Transverse colon (tissue), 4 donors: ENCODE data around the gene MT1B. TPM values are rescaled to one million over a fixed set of nuclear protein-coding genes. Genes with fewer than 3 reads are reported as not detected.

Experiments
- DNase-seq: peaks from one replicate; pipeline ENCODE4 v3.0.0-alpha.2; 2019
- H3K27ac ChIP-seq, 4 donors: fragments of 200-600 bp; sonication (generic); 2 replicates each; pipeline ENCODE4 v1.5.1; 2016 to 2018; ENCODE audit warnings: inconsistent platforms in 4 of 4
- H3K27me3 ChIP-seq: fragments of 200-600 bp; sonication (generic); 2 replicates; pipeline ENCODE4 v1.5.1; 2017; ENCODE audit warnings: inconsistent platforms
- H3K36me3 ChIP-seq, 4 donors: fragments of 200-600 bp; sonication (generic); 2 replicates each; pipeline ENCODE4 v1.5.1; 2017 to 2019; ENCODE audit warnings: inconsistent platforms in 4 of 4
- H3K4me1 ChIP-seq, 4 donors: fragments of 200-600 bp; sonication (generic); 2 replicates each; pipeline ENCODE4 v1.5.1; 2017 to 2020; ENCODE audit warnings: inconsistent platforms in 4 of 4
- H3K4me3 ChIP-seq, 4 donors: fragments of 200-600 bp; sonication (generic); 1 replicate in 1 of 4; 2 replicates in 3 of 4; pipeline versions ENCODE4 v1.5.1 to v1.6.1; 2017 to 2019; ENCODE audit warnings: inconsistent platforms in 4 of 4
- H3K9me3 ChIP-seq, 2 donors: fragments of 200-600 bp; sonication (generic); 2 replicates each; pipeline ENCODE4 v1.5.1; 2017 to 2019; ENCODE audit warnings: inconsistent platforms in 2 of 2
- CTCF ChIP-seq, 5 experiments: fragments of 200-600 bp in 3 of 5; fragments of 450-650 bp in 2 of 5; sonication (generic) in 3 of 5; IDR thresholded peaks; 1 replicate in 2 of 5; 2 replicates in 3 of 5; pipeline ENCODE4 v1.5.1; 2016 to 2017; ENCODE audit warnings: antibody characterized with exemption in 5 of 5, inconsistent platforms in 3 of 5, mild to moderate bottlenecking in 2 of 5, moderate library complexity in 1 of 5
- EP300 ChIP-seq: sonication (generic); formaldehyde crosslinking; IDR thresholded peaks from one replicate; pipeline ENCODE4 v1.6.1; 2017; ENCODE audit warnings: antibody characterized with exemption, low read depth
- POLR2A ChIP-seq: fragments of 450-650 bp; IDR thresholded peaks from one replicate; pipeline ENCODE4 v1.6.1; 2016; ENCODE audit warnings: antibody characterized with exemption, mild to moderate bottlenecking, moderate library complexity
- POLR2AphosphoS5 ChIP-seq, 3 donors: sonication (generic); formaldehyde crosslinking; IDR thresholded peaks; one replicate each; pipeline ENCODE4 v1.6.1; 2016; ENCODE audit warnings: antibody characterized with exemption in 3 of 3
- WGBS, 2 donors: methylation state at CpG; one replicate each; pipeline ENCODE4 v1.1.5; 2018; ENCODE audit warnings: low coverage in 1 of 2; 5-methylcytosine and 5-hydroxymethylcytosine counted together
- in situ Hi-C, 4 donors: fragments of 200-750 bp; cut with MboI; loops; one replicate each; pipeline versions ENCODE4 v1.15.0 to v1.15.1; 2017; ENCODE audit warnings: low sequenced_read_pairs in 3 of 4, low pct_ligation_motif_present in 1 of 4, low pct_unique_long_range_greater_than_20kb in 1 of 4
- intact Hi-C: fragments of 100-400 bp; cut with DNase I; formaldehyde crosslinking; loops from one replicate; pipeline ENCODE4 v1.15.1; 2023; ENCODE audit warnings: low total_unique reads
- total RNA-seq, 4 donors: library from RNA; depleted of rRNA; stranded (reverse); fragments of >200 nt; gene quantifications; one replicate each; pipeline ENCODE4 v1.1.0, GENCODE V29; 2016

MT1B gene
- total RNA-seq, 4 donors from 2014 or later: not detected

- intact Hi-C loops (loop anchor here (5.0 kb wide), 1 partner anchor 76 kb away; the partner anchor contains the start of gene MT1X), in situ Hi-C loops (no loop called here)
- no peaks in the 10 kb centered on the region for H3K36me3 ChIP-seq
- no peaks in the 10 kb centered on the region for H3K9me3 ChIP-seq
- DNase-seq: no peak
- no peak for TF ChIP-seq POLR2A
- TF ChIP-seq EP300: no peak
- no peak for TF ChIP-seq POLR2AphosphoS5 (IDR thresholded peaks at IDR 0.05)
- no peak for TF ChIP-seq CTCF (IDR thresholded peaks at IDR 0.05)
- peaks cover 6 to 25% (median 18%) of the 10 kb centered on the region in 4 donors for H3K4me1 ChIP-seq
- H3K27me3 ChIP-seq: no peaks in the 10 kb centered on the region
- H3K27ac ChIP-seq: peak overlapping the region; percentile 87 to 91 (median 90)
- whole genome bisulfite sequencing, 2 donors: 67 to 83% methylated on average over 1 to 3 of the region's 3 CpGs
- H3K4me3 ChIP-seq: no peak overlapping the region
Observed at GRCh38 chr16:56606071-56606475, 45.6 kb upstream of the MT1B start.

- intact Hi-C loops (loop anchor here (5.0 kb wide), 1 partner anchor 76 kb away; the partner anchor contains the start of gene MT1X), in situ Hi-C loops (no loop called here)
Observed at GRCh38 chr16:56606476-56607108, 45.1 kb upstream of the MT1B start.

GRCh38 chr16:56607109-56607618 lies 44.5 kb upstream of the MT1B start:
- H3K36me3 ChIP-seq: no peaks in the 10 kb centered on the region
- no peaks in the 10 kb centered on the region for H3K27me3 ChIP-seq
- DNase-seq: peak; percentile 67
- TF ChIP-seq POLR2AphosphoS5 (IDR thresholded peaks at IDR 0.05) (peak; percentile 89 to 94 (median 92)), POLR2A (no peak), EP300 (peak; percentile 99)
- intact Hi-C loops (loop anchor here (5.0 kb wide), 1 partner anchor 75 kb away; the partner anchor contains the start of gene MT1X), in situ Hi-C loops (no loop called here)
- 73% methylated on average over 14 of the region's 14 CpGs; no CpG with 5 or more reads in 1 of the 2 donors for WGBS, 2 donors
- H3K4me3 ChIP-seq: no peak overlapping the region
- peak overlapping the region; percentile 87 to 91 (median 90) for H3K27ac ChIP-seq
- no peaks in the 10 kb centered on the region for H3K9me3 ChIP-seq
- H3K4me1 ChIP-seq: peaks cover 6 to 25% (median 19%) of the 10 kb centered on the region in 4 donors

More at GRCh38 chr16:56606476-56607108, 45.1 kb upstream of the MT1B start:
- no peak for TF ChIP-seq CTCF (IDR thresholded peaks at IDR 0.05)
- no peak for TF ChIP-seq EP300
- peak in 1 of 3 donors; percentile 51 for TF ChIP-seq POLR2AphosphoS5 (IDR thresholded peaks at IDR 0.05)
- no peak for TF ChIP-seq POLR2A
- H3K27ac ChIP-seq: peak overlapping the region; percentile 87 to 91 (median 90)
- WGBS, 2 donors: 61 to 76% methylated on average over 2 to 8 of the region's 8 CpGs
- no peaks in the 10 kb centered on the region for H3K36me3 ChIP-seq
- no peak for DNase-seq
- H3K4me3 ChIP-seq: no peak overlapping the region
- H3K4me1 ChIP-seq: peaks cover 6 to 25% (median 19%) of the 10 kb centered on the region in 4 donors
- H3K9me3 ChIP-seq: no peaks in the 10 kb centered on the region
- H3K27me3 ChIP-seq: no peaks in the 10 kb centered on the region

GRCh38 chr16:56607675-56608042 lies 44.0 kb upstream of the MT1B start:
- Histone ChIP-seq H3K36me3 (no peaks in the 10 kb centered on the region), H3K27me3 (no peaks in the 10 kb centered on the region), H3K9me3 (no peaks in the 10 kb centered on the region), H3K4me1 (peaks cover 6 to 25% (median 19%) of the 10 kb centered on the region in 4 donors), H3K27ac (peak overlapping the region; percentile 87 to 91 (median 90)), H3K4me3 (peak overlapping the region in 2 of 4 donors; percentile 45 to 75)
- intact Hi-C loops (loop anchor here (1.0 to 5.0 kb wide), 3 partner anchors 19 to 75 kb away; partner anchors contain the start of genes MT1M and MT1X), in situ Hi-C loops (no loop called here)
- 75 to 86% methylated on average over 2 of the region's 2 CpGs for WGBS, 2 donors
- no peak for TF ChIP-seq POLR2A
- TF ChIP-seq EP300: no peak
- TF ChIP-seq POLR2AphosphoS5 (IDR thresholded peaks at IDR 0.05): no peak
- TF ChIP-seq CTCF (IDR thresholded peaks at IDR 0.05): no peak
- no peak for DNase-seq
